T-cell (primary cell): ENCODE results near the gene TTLL7. TPM values are rescaled to one million over a fixed set of nuclear protein-coding genes. Genes with fewer than 3 reads are reported as not detected.
A peak's percentile ranks its signal among the peaks of the same experiment; 100 is the strongest.

Experiments
- ATAC-seq, 4 experiments: fragments of 200-7000 bp in 3 of 4; fragments of 150-1000 bp in 1 of 4; cut with Tn5 transposase; replicated peaks in 1 of 4; 1 replicate in 3 of 4; 2 replicates in 1 of 4; pipeline ENCODE4 v1.10.0; 2021; ENCODE audit warnings: moderate library complexity in 3 of 4, mild to moderate bottlenecking in 2 of 4, moderate number of reproducible peaks in 1 of 4
- CTCF ChIA-PET, 2 donors: fragments of 300-600 bp; sonication (Branson Sonifier 250); formaldehyde crosslinking; loops; one replicate each; lab custom pipeline; 2022; ENCODE audit warnings: antibody characterized with exemption in 2 of 2; lab: Charles Lee
- POLR2A ChIA-PET, 2 donors: fragments of 300-600 bp; sonication (Branson Sonifier 250); formaldehyde crosslinking; loops; one replicate each; lab custom pipeline; 2022; ENCODE audit warnings: antibody characterized with exemption in 2 of 2; lab: Charles Lee
- DNase-seq, 35 experiments: peaks; one replicate each; pipeline versions ENCODE4 v3.0.0 to v3.0.0-alpha.2; 2013 to 2023
- H3K27ac ChIP-seq: one replicate; pipeline ENCODE4 v1.5.1; 2013; ENCODE audit warnings: low read length
- H3K27me3 ChIP-seq, 2 experiments: replicated peaks in 1 of 2; 1 replicate in 1 of 2; 2 replicates in 1 of 2; pipeline versions ENCODE4 v1.6.1 to v1.7.0; 2013; ENCODE audit warnings: low read length in 1 of 2, mixed read lengths in 1 of 2; ENCODE audit not compliant: control insufficient read depth in 2 of 2, insufficient read depth in 2 of 2; ENCODE audit errors: extremely low read depth in 1 of 2
- H3K36me3 ChIP-seq, 2 donors: 1 replicate in 1 of 2; 2 replicates in 1 of 2; pipeline versions ENCODE4 v1.6.1 to v1.7.0; 2013; ENCODE audit warnings: low read length in 1 of 2; ENCODE audit not compliant: control insufficient read depth in 2 of 2, insufficient read depth in 1 of 2; ENCODE audit errors: extremely low read depth in 1 of 2
- H3K4me1 ChIP-seq, 2 experiments: 1 replicate in 1 of 2; 2 replicates in 1 of 2; pipeline versions ENCODE4 v1.6.1 to v1.7.0; 2013; ENCODE audit warnings: low read length in 2 of 2, mixed read lengths in 1 of 2; ENCODE audit not compliant: insufficient read depth in 2 of 2, control insufficient read depth in 1 of 2; ENCODE audit errors: extremely low read depth in 1 of 2
- H3K4me3 ChIP-seq, 2 donors: 1 replicate in 1 of 2; 2 replicates in 1 of 2; pipeline versions ENCODE4 v1.5.1 to v1.7.0; 2013; ENCODE audit warnings: mild to moderate bottlenecking in 2 of 2, low read length in 1 of 2, moderate library complexity in 1 of 2; ENCODE audit not compliant: control insufficient read depth in 1 of 2; ENCODE audit errors: extremely low read depth in 1 of 2
- H3K9me3 ChIP-seq: 2 replicates; pipeline ENCODE4 v1.7.0; 2013
- H3K27ac Mint-ChIP-seq, 2 donors: one replicate each; pipeline ENCODE4 v1.8.0; 2020 to 2021; ENCODE audit warnings: mild to moderate bottlenecking in 2 of 2, mixed read lengths in 2 of 2
- H3K27me3 Mint-ChIP-seq, 2 donors: one replicate each; pipeline ENCODE4 v1.8.0; 2021 to 2022; ENCODE audit warnings: mixed read lengths in 2 of 2
- H3K36me3 Mint-ChIP-seq: one replicate; pipeline ENCODE4 v1.8.0; 2021; ENCODE audit warnings: mixed read lengths
- H3K4me1 Mint-ChIP-seq, 3 donors: one replicate each; pipeline ENCODE4 v1.8.0; 2020 to 2022; ENCODE audit warnings: mixed read lengths in 3 of 3, mild to moderate bottlenecking in 1 of 3
- H3K4me3 Mint-ChIP-seq, 3 donors: one replicate each; pipeline ENCODE4 v1.8.0; 2020 to 2022; ENCODE audit warnings: mild to moderate bottlenecking in 3 of 3, mixed read lengths in 3 of 3, moderate library complexity in 3 of 3
- H3K9me3 Mint-ChIP-seq, 3 donors: one replicate each; pipeline ENCODE4 v1.8.0; 2020 to 2022; ENCODE audit warnings: mixed read lengths in 3 of 3
- WGBS: methylation state at CpG from one replicate; pipeline ENCODE4 v1.1.5; 2013; ENCODE audit warnings: missing lambda C conversion rate; ENCODE audit not compliant: insufficient coverage; 5-methylcytosine and 5-hydroxymethylcytosine counted together
- total RNA-seq, 35 experiments: library from RNA in 6 of 35; stranded (reverse) in 6 of 35; fragments of 120-200 nt in 1 of 35; gene quantifications; one replicate each; pipeline versions ENCODE4 v1.2.1 to v1.2.4 and lab custom pipeline; 2013 to 2026

Gene TTLL7
- total RNA-seq, 5 donors from 2014 or later (not counting 1 experiment from before 2014, with no cell fraction given) = 0.19 to 0.77 (median 0.44) TPM; not detected in 1

GRCh38 chr1:83998205-83998497, 781 bp downstream of the TTLL7 start:
- ATAC-seq (no peak), DNase-seq (no peak)
- Histone ChIP-seq H3K27ac (no peak overlapping the region), H3K4me1 (peaks cover 4 to 15% of the 10 kb centered on the region in 2 experiments), H3K4me3 (no peak overlapping the region), H3K9me3 (no peaks in the 10 kb centered on the region), H3K27me3 (peaks cover 2 to 22% of the 10 kb centered on the region in 2 experiments), H3K36me3 (no peaks in the 10 kb centered on the region)
- Mint-ChIP-seq H3K27me3 (peaks cover 53 to 59% of the 10 kb centered on the region in 2 donors), H3K4me3 (peak overlapping the region; percentile 73 to 84 (median 81)), H3K9me3 (no peaks in the 10 kb centered on the region), H3K36me3 (no peaks in the 10 kb centered on the region), H3K4me1 (peaks cover 14 to 16% (median 14%) of the 10 kb centered on the region in 3 donors), H3K27ac (no peak overlapping the region)
- ChIA-PET CTCF (no interaction called here), POLR2A (no interaction called here)
- no CpG with 5 or more reads among the region's 4 CpGs for WGBS

- no peaks in the 10 kb centered on the region for H3K36me3 ChIP-seq
- Mint-ChIP-seq H3K36me3 (no peaks in the 10 kb centered on the region), H3K4me3 (no peak overlapping the region), H3K4me1 (peaks cover 14 to 16% (median 14%) of the 10 kb centered on the region in 3 donors), H3K9me3 (no peaks in the 10 kb centered on the region), H3K27me3 (peaks cover 55 to 60% of the 10 kb centered on the region in 2 donors), H3K27ac (no peak overlapping the region)
- H3K27me3 ChIP-seq = peaks cover 2 to 22% of the 10 kb centered on the region in 2 experiments
- H3K9me3 ChIP-seq = no peaks in the 10 kb centered on the region
- ATAC-seq = no peak
- no peak overlapping the region for H3K27ac ChIP-seq
- H3K4me3 ChIP-seq = no peak overlapping the region
- POLR2A ChIA-PET = no interaction called here
- CTCF ChIA-PET = no interaction called here
- H3K4me1 ChIP-seq = peaks cover 4 to 15% of the 10 kb centered on the region in 2 experiments
- no CpG with 5 or more reads among the region's 3 CpGs for WGBS
- DNase-seq = no peak
These were observed 1.3 kb downstream of the TTLL7 start for GRCh38 chr1:83997631-83998030.

GRCh38 chr1:83996621-83997020, 2.3 kb downstream of the TTLL7 start:
- WGBS = no CpG with 5 or more reads among the region's 1 CpG
- no peaks in the 10 kb centered on the region for H3K9me3 ChIP-seq
- Mint-ChIP-seq H3K9me3 (no peaks in the 10 kb centered on the region), H3K36me3 (no peaks in the 10 kb centered on the region), H3K4me3 (no peak overlapping the region), H3K27me3 (peaks cover 50 to 58% of the 10 kb centered on the region in 2 donors), H3K27ac (no peak overlapping the region), H3K4me1 (peaks cover 14 to 16% (median 14%) of the 10 kb centered on the region in 3 donors)
- CTCF ChIA-PET = no interaction called here
- H3K27ac ChIP-seq = no peak overlapping the region
- H3K27me3 ChIP-seq = peaks cover 2 to 22% of the 10 kb centered on the region in 2 experiments
- DNase-seq (no peak), ATAC-seq (no peak)
- H3K4me1 ChIP-seq = peaks cover 4 to 15% of the 10 kb centered on the region in 2 experiments
- H3K4me3 ChIP-seq = no peak overlapping the region
- H3K36me3 ChIP-seq = no peaks in the 10 kb centered on the region
- POLR2A ChIA-PET = no interaction called here

- Histone ChIP-seq H3K27ac (no peak overlapping the region), H3K27me3 (peaks cover 2 to 22% of the 10 kb centered on the region in 2 experiments), H3K4me3 (no peak overlapping the region), H3K4me1 (peaks cover 4 to 15% of the 10 kb centered on the region in 2 experiments), H3K36me3 (no peaks in the 10 kb centered on the region), H3K9me3 (no peaks in the 10 kb centered on the region)
- H3K4me1 Mint-ChIP-seq = peaks cover 14 to 16% (median 14%) of the 10 kb centered on the region in 3 donors
- WGBS = no CpG with 5 or more reads among the region's 2 CpGs
- DNase-seq (no peak), ATAC-seq (no peak)
- H3K27me3 Mint-ChIP-seq = peaks cover 47 to 54% of the 10 kb centered on the region in 2 donors
- no peak overlapping the region for H3K4me3 Mint-ChIP-seq
- H3K27ac Mint-ChIP-seq = no peak overlapping the region
- POLR2A ChIA-PET = no interaction called here
- H3K36me3 Mint-ChIP-seq = no peaks in the 10 kb centered on the region
- CTCF ChIA-PET = no interaction called here
- H3K9me3 Mint-ChIP-seq = no peaks in the 10 kb centered on the region
These were observed 2.7 kb downstream of the TTLL7 start for GRCh38 chr1:83996191-83996590.

GRCh38 chr1:83995649-83996048, 3.3 kb downstream of the TTLL7 start:
- no peak for DNase-seq
- H3K27me3 ChIP-seq = peaks cover 2 to 19% of the 10 kb centered on the region in 2 experiments
- H3K36me3 Mint-ChIP-seq = no peaks in the 10 kb centered on the region

GRCh38 chr1:83994111-83994510, 4.8 kb downstream of the TTLL7 start:
- Histone ChIP-seq H3K4me1 (peaks cover 0 to 8% of the 10 kb centered on the region in 2 experiments), H3K4me3 (no peak overlapping the region), H3K27me3 (peaks cover 0 to 9% of the 10 kb centered on the region in 2 experiments), H3K27ac (no peak overlapping the region), H3K36me3 (no peaks in the 10 kb centered on the region), H3K9me3 (no peaks in the 10 kb centered on the region)
- Mint-ChIP-seq H3K27ac (no peak overlapping the region), H3K36me3 (no peaks in the 10 kb centered on the region), H3K27me3 (peaks cover 39 to 44% of the 10 kb centered on the region in 2 donors), H3K4me3 (no peak overlapping the region), H3K4me1 (peaks cover 4 to 6% (median 4%) of the 10 kb centered on the region in 3 donors), H3K9me3 (no peaks in the 10 kb centered on the region)
- ATAC-seq (no peak), DNase-seq (no peak)
- ChIA-PET POLR2A (interaction anchor here in 1 of 2 donors (0.7 kb wide), 1 partner anchor 18 kb away, joined by 3 read pairs; no protein-coding TSS in a partner anchor), CTCF (interaction anchor here in 1 of 2 donors (0.6 kb wide), 1 partner anchor 30 kb away, joined by 5 read pairs; no protein-coding TSS in a partner anchor)
- WGBS = 20% methylated on average over 1 of the region's 1 CpG

More at GRCh38 chr1:83995649-83996048, 3.3 kb downstream of the TTLL7 start:
- WGBS = no CpG with 5 or more reads among the region's 1 CpG
- no peak for ATAC-seq
- Mint-ChIP-seq H3K27ac (no peak overlapping the region), H3K9me3 (no peaks in the 10 kb centered on the region), H3K4me1 (peaks cover 14 to 16% (median 14%) of the 10 kb centered on the region in 3 donors), H3K4me3 (no peak overlapping the region), H3K27me3 (peaks cover 47 to 53% of the 10 kb centered on the region in 2 donors)
- Histone ChIP-seq H3K4me1 (peaks cover 4 to 15% of the 10 kb centered on the region in 2 experiments), H3K27ac (no peak overlapping the region), H3K36me3 (no peaks in the 10 kb centered on the region), H3K9me3 (no peaks in the 10 kb centered on the region), H3K4me3 (no peak overlapping the region)
- POLR2A ChIA-PET = no interaction called here
- CTCF ChIA-PET = no interaction called here
